Ureter (tissue), 1 donor: ENCODE data around the gene ADAMTS20. TPM values are rescaled to one million over a fixed set of nuclear protein-coding genes. Genes with fewer than 3 reads are reported as not detected.
"Not testable (repeated sequence)": the region's sequence is repeated elsewhere in the genome, so short reads cannot be mapped to it uniquely, and the experiment has no call there.

Experiments used
- DNase-seq: peaks from one replicate; pipeline ENCODE4 v3.0.0-alpha.2; 2020; ENCODE audit warnings: low spot score
- total RNA-seq: library from RNA; stranded (reverse); gene quantifications from one replicate; pipeline ENCODE4 v1.2.4, GENCODE V29; 2023
- donor health status: DM: yes; HTN: yes; CAD: no.

The ADAMTS20 gene
- total RNA-seq, 1 donor from 2014 or later = not detected

DNA sequence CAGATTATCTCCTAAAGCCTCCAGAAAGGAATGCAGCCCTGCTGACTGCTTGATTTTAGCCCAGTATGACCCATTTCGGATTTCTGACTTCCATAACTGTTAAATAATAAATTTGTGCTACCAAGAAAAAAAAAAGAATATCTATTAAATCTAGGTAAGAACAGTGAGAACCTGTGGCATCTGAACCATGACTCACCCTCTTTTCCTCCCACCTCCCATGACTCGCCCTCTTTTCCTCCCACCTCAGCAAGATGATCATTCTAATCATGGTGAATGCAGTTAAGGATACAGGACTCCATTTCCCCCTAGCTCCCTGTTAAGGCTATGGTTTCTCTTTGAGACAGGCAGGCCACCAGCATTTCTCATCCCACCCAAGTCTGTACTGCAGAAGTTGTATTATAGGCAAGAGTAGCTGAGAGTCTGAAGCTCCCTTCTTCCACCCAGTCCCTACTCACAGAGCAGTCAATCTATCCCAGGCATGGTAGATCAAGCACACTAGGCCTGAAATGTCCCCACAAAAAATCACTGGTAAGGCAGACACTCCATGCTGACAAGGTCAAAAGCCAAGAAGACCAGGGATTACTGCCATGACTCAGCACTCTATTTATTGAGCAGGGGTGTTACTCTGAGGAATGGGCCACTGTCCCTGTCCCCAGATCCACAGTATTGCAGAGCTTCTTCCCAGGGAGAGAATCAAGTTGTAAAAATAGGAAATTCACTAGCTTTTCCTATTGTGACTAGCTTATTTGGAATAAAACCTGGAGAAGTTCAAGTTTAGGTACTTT lies 188.9 kb downstream of the ADAMTS20 start:
- no peak for DNase-seq

DNA sequence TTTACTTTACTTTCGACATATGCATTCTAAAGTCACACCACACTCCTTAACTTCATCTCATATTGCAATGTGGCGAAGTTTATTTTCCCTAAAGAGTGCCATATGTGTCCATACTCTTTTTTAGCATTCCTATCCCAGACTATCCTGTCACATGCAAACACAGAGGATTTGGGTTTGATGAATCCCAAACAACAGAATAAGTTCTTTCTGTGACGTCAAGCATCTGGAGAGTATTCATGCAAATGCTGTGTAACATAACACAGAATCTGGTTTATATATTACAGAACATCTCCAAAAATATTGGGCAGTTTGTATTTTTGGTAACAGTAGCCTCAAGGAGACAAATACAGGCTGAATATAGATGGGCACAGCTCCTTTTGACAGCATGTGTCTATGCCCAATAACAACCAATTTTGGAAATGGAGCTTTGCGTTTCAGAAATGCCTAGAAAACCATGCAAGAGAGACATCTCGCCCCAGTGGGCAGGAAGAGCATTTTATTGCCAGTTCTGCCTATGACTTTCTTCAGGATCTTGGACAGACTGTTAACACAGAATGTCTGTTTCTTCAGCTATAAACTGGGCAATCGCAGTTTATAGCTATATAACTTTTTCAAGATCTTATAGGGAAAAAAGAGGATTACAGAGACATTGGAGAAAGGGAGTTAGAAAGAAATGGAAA lies 190.8 kb downstream of the ADAMTS20 start:
- no peak for DNase-seq

DNA sequence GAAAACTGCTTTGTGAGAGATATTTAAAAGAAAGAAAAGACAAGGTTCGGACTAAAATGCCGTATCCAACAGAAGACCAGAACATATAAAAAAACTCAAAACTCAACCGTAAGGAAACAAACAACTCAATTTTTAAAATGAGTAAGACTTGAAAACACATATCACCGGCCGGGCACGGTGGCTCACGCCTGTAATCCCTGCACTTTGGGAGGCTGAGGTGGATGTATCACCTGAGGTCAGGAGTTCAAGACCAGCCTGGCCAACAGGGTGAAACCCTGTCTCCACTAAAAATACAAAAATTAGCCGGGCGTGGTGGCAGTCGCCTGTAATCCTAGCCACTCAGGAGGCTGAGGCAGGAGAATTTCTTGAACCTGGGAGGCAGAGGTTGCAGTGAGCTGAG lies 192.0 kb downstream of the ADAMTS20 start:
- DNase-seq = not testable (repeated sequence)

DNA sequence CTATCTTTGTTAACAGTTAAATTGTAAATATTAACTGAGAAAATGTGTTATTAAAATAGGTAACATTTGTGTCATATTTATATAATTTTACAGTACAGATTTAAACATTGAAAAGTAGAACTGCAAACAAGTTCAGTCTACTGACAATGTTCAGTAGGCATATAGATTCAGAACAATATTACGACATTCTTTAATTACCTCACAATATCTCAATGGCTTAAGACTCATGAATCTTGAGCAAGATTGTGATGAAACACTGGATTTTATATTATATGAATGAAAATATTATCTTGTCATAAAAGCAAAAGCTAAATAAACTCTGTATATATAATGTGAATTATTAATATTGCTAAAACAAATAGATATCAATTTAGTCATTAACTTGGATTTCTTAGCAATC lies 194.9 kb downstream of the ADAMTS20 start:
- no peak for DNase-seq

DNA sequence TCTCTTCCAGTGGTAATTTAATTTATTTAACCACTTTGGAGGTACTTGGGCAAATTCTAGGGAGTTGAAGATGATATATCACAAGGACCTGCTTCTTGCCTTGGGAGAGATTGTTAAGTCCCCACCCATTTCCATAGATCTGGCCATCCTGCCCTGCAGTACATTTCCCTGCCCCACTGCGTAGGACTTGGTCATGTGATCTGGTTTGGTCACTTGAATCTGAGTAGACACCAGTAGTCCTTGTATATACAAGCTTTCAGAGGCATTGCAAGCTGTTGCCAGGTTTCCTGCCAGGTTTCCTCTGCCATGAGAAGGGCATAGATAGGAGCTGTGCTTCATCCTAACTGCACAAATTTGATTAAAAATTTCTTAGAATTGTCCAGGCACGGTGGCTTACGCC lies 200.0 kb downstream of the ADAMTS20 start:
- DNase-seq = no peak

DNA sequence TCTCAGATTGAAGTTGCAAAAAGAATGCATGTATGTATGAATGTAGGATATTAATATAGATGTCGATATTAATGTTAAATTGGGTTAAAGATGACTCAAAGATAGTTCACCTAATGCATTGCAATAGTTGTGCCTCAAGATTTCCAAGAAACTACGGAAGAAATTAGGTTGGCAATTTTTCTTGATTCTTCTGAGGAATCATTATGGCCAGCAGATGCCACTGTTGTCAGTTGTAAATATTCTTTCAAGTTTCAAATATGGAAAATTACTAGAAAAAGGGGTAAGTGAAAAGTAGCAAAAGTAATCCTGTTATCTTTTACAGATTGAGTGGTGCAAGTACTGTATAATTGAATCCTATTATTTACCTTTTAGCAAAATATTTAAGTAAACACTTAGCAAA lies 202.1 kb downstream of the ADAMTS20 start:
- no peak for DNase-seq

DNA sequence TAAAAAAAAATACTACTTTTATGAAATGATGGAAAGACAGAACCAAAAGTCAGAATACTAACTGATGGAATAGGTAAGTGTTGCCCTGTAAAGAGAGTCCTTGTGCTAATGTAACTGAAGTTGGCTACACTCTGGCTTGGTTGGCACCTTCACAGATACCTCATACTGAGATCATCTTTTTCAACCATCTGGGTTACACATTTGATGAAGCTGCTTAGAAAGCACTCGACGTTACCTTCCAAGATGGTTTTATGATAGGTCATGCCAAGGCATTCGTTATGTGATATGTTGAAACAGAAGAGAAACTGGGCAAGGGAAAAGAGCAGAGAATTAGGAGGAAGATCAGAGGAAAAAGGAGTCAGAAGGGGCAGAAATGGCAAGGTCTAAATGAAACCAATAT lies 203.8 kb downstream of the ADAMTS20 start:
- DNase-seq = no peak

DNA sequence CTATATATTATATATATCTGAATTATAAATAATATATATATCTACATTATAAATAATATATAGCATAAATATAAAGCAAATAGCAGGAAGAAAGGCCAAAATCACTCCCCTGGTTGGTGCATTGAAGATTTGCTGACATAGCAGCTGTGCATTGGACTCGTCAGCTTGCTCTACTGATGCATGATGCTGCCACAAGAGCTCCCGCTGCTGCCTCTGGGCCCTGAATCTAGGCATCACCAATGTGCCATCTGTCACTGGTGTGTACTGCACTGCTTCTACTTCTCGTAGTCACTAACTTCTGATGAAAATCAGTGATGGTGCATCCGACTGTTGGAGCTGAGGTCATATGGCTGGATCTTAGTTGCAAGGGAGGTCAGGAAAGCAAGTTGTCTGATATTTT lies 205.0 kb downstream of the ADAMTS20 start:
- no peak for DNase-seq

DNA sequence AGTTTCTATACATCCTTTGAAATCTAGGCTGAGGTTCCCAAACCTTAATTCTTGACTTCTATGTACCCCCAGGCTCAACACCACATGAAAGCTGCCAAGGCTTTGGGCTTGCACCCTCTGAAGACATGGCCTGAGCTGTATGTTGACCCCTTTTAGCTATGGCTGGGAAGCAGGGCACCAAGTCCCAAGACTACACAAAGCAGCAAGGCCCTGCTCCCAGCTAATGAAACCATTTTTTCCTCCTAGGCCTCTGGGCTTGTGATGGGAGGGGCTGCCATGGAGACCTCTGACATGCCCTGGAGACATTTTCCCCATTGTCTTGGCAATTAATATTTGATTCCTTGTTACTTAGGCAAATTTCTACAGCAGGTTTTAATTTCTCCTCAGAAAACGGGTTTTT lies 207.0 kb downstream of the ADAMTS20 start:
- no peak for DNase-seq

DNA sequence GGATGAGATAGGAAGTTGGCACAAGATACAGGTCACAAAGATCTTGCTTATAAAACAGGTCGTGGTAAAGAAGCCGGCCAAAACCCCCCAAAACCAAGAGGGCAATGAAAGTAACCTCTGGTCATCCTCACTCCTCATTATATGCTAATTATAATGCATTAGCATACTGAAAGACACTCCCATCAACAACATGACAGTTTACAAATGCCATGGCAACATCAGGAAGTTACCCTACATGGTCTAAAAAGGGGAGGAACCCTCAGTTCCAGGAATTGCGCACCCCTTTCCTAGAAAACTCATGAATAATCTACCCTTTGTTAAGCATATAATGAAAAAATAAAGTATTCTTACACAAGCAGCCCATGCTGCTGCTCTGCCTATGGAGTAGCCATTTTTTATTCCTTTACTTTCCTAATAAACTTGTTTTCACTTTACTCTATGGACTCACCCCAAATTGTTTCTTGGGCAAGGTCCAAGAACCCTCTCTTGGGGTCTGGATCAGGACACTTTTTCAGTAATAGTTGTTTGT lies 210.2 kb downstream of the ADAMTS20 start:
- not testable (repeated sequence) for DNase-seq

DNA sequence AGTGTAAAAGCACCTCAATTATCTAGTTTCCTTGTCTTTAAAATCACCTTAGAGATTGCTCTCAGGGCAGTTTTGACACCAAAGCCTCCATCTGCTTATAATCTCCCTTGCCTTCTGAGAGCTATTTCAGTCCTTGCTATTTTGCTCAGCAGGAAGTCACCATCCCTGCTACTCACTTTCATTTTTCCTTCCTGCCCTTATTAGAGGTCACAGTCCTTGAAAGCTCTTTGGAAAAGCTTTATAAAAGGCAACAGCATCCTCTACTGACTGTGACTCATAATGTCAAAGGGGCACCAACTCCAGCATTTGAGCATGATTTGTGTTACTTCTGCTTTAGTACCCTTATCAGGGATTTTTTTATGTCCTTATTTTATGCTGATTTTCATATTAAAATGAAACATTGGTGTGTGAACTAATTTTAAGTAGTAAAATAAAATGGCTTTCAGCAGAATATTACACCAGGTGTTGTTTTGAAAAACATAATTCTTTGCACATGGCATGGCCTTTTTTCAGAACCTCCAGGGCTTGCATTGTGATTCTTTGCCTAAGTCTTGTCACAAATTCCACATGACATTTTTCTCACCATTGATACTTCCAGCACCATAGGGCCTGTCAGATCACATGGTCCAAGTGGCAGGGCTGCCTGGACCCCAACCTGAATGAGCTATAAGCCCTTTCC lies 213.0 kb downstream of the ADAMTS20 start:
- DNase-seq = no peak

DNA sequence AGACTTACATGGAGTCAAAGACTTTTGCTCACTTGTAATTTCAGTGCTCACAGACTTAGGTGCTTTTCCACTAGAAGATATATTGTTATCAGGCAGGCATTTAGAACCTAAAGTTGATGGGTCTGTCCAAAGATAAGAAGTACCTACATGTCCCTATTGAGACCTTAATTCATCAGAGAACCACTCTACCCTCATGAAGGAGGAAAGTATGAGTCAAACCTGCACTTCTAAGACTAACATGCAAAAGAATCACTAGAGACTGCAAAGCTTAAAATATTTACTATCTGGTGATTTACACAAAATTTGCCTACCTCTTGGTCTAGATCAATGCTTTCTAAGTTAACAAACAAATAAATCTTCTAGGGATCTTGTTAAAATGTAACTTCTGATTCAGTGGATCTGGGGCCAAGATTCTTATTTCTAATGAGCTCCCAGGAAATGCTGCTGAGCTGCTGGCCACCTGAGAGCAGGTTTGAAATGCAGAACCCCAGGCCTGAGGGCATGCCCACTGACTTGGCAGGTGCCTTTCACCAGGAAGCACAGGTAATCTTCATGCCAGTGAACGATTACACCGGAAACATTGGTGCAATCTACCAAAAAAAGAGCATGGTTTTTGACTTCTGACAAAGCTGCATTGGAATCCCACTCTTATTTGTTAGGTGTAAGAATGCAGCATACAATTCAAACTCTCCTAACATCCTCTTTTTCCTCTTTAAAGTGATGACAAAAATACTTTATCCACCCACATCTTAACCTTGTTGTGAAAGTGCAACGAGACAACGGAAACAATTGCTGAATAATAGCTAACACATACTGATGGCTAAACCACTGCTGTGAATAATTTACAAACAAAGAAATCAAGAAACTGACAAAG lies 214.2 kb downstream of the ADAMTS20 start:
- no peak for DNase-seq

DNA sequence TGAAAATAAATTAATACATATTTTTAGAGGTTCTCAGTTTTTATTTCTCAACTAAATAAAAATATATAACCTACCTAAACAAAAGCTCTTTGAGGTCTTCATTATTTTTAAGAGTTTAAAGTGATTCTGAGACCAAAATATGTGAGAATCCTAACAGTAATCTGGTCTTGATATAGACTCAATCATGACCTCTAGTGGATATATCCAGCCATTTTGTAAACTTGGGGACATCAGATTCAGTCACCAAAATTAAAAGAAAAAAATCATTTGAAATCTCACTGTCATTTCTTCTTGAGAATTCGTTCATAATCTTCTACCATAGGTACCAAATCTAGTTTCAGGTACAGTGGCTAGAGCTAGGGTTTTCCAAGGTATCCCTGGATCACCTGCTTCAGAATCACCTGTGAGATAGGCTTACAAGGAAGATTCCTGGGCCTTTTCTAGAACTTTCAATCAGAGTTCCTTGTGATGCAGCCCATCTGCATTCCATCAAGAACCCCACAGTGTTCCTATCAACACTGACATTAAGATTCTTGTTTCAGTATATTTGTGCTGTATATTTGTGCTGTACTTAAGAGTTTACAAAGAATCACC lies 214.9 kb downstream of the ADAMTS20 start:
- DNase-seq = no peak

DNA sequence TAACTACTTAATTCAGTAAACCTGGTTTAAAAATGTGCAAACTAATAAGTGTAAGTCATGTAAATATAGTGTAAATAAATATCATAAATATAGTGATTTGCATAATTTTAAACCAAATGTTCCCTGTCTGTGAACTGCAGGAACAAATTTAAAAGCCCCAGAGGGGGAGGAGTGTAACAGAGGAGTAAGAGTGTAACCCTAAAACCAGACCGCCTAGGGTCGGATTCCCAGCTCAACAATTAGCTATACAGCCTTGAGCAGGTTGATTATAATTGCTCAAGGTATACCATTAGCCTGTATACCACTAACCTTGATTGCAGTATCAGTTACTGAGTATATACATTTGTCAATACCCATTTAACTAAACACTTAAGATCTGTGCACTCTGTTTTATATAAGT lies 218.4 kb downstream of the ADAMTS20 start:
- no peak for DNase-seq

DNA sequence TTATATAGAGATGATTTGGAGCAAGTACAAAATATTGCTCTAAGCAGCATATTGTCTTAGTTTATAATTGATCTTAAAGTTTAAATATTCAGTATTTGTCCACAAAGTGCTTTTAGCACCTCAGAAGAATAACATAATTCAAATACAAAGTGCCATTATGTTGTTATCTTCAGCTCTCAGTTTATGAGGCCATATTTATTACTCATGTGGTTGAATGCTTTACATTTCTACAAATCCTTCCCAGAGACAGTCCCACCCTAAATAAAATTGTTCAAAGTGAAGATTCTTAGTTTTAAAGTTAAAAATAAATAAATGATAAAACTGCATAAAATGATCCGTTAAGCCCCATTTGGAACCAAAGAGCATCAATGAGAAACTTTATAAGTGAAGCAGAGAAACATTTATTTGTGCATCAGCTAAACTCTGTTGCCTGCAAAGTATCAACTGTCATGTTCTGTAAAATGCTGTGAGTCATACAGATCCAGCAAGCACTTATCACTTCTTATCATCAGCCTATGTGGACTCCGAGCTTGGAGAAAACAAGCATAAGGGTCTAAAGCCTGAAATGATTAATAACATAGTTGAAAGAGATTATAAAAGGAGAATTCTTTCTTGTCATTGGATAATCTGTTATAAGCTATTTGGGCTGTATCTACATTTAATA lies 218.9 kb downstream of the ADAMTS20 start:
- no peak for DNase-seq

DNA sequence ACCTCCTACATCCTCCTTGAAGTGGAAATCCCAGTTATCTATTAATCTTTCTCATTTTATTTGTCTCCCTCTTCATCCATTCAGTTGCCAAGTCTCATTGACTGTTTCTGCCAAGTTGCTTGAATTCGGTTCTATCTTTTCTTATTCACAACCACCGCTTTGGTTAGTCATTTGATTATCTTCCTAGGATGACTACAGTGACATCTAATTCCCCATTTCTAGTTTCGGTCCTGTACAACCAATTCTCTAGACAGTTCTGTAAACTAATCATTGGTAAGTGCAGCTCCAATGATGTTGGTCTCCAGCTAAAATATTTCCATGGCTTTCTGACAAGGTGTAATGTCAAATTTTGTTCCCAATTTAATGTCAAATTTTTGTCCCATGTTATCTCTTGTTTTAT lies 220.1 kb downstream of the ADAMTS20 start:
- no peak for DNase-seq

DNA sequence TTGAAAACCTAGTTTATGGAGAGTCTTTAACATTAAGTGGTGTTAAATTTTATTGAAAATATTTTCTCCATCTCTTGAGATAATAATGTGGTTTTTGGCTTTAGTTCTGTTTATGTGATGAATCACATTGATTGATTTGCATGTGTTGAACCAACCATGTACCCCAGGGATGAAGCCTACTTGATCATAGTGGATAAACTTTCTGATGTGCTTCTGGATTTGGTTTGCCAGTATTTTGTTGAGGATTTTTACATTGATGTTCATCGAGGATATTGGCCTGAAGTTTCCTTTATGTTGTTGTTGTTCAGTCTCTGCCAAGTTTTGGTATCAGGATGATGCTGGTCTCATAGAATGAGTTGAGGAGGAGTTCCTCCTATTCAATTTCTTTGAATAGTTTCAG lies 222.6 kb downstream of the ADAMTS20 start:
- no peak for DNase-seq

DNA sequence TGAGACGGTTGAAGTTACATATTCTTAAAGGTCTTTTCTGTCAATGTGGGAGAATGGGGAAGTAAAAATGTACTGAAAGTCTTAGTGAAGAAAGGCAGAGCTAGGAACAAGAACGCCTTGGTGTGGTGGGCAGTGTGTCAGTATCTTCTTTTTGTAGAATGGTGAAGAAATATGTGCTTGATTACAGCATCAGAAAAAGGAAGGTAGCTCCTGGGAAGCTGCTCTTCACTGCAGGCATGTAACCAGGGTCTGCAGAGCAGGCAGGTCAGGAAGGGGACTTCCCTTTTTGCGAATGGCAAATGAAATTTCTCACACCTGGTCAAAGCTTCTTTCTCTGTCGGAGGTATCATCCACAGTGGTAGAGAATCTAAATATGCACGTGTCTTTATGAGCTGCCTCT lies 226.2 kb downstream of the ADAMTS20 start:
- DNase-seq = no peak

DNA sequence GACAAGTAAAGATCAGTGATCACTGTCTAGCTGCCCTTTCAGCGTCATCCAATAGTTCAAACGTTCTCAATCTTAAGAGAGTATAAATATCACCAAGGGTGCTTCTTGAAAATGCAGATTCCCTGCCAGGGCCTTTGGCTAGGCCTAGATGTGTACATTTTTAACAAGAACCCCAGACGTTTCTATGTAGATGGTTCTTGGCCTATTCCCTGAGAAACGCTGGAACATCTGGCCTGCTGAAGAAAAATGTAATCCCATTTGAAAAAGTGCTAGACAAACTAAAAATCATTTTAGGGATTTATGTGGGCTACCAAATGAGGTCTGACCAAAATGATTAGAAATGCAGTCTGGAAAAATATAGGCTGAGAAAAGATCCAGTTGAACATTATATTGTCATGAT lies 231.7 kb downstream of the ADAMTS20 start:
- no peak for DNase-seq

DNA sequence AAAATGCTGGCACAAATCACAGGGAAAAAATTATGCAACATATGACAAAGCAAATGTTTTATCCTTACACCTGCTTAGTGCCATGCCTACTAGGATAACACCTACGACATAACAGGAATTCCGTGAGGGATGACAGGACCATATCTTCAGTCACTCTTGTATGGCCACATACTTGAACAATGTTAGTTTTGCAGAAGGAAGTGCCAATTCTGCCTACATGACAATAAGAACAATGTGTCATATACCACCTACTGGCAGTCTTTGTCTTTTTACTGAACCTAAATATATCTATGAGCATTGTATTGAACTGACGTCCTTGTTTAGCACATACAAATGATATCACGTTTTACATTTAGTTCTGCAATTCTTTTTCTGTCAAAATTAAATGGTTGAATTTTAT lies 234.0 kb downstream of the ADAMTS20 start:
- DNase-seq = no peak

DNA sequence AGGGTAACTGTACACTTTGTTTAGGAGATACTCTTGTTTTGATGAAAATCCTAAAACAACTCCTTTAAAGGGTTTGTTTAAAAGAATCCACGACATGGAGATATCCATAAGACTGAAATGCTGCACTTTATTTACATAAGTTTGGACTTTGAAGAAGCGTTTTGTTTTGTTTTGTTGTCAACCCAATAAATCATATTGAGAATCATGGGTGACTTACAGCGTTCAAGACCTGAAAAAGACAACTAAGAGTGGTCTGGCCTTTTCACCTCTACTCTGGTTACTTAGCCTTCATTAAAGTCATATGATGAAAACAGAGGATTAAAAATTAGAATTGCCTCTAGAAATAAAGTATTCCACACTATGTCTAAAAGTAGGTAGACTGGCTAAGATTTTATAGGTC lies 234.8 kb downstream of the ADAMTS20 start:
- no peak for DNase-seq
